ENCODE results near the gene SRSF4. TPM values are rescaled to one million over a fixed set of nuclear protein-coding genes. Genes with fewer than 3 reads are reported as not detected.

The SRSF4 gene
- total RNA-seq, 1 experiment from 2014 or later: 44.1 TPM

DNA sequence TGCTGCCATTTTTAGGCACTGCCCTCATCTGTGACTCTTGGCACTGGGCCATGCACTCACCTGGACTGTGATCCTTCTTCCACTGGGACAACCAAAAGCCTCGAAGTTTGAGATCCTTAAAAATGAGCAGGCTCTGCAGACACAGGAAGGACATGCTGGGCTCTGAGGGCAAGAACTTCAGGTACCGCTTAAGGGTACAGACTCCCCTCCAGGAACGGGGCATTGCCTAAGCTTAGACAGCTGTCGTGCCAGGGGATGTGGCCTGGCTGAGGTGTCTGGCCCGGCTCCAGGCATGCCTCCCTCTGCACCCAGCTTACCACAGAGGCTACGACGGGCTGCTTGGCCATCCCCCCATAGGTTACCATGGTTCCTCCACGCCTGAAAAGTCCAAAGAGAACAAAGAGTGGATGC is 14.2 kb upstream of the SRSF4 start:
- CTCF ChIA-PET: no interaction called here

DNA sequence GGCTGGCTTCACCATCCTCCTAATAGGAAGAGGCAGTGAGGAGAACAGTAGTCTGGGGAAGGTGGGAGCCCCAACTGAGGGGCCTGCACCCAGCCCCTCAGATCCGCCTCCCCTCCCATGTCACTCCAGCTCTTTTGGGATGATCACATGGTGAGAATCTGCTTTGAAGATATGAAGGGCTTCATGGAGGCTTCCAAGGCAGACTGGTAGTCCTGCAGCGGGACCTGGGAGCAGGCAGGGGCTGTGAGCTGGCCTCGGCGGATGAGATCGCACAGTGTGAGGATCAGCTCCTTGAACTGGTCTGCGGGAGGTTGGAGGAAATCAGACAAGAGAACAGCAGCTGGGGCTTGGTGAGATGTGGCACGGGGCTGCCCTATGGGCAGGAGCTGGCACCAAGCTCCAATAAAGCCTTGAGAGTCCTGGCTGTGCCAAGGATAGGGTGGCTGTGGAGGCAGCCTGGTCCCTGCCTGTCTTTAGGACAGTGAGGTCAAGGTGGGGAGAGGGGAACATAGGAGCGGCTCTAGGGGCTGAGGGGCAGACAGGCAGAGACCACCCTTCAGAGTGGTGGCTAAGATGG is 12.3 kb upstream of the SRSF4 start:
- DNase-seq: no peak
- H3K27ac Mint-ChIP-seq (ENCODE audit: unreplicated experiment): peak overlapping the region; percentile 50
- Histone ChIP-seq H3K36me3 (ENCODE audit: control insufficient read depth, insufficient read depth, low read length) (no peaks in the 10 kb centered on the region), H3K9me3 (no peaks in the 10 kb centered on the region), H3K4me3 (ENCODE audit: low read depth, low read length) (no peak overlapping the region), H3K4me1 (no peaks in the 10 kb centered on the region; the same call in 1 of the 2 replicates), H3K27me3 (replicated peaks; ENCODE audit: control insufficient read depth, insufficient read depth, low read length) (no peaks in the 10 kb centered on the region)
- H3K4me3 Mint-ChIP-seq (ENCODE audit: unreplicated experiment): no peak overlapping the region
- H3K27me3 Mint-ChIP-seq (ENCODE audit: insufficient read depth, unreplicated experiment): no peaks in the 10 kb centered on the region
- H3K9me3 Mint-ChIP-seq (ENCODE audit: unreplicated experiment): no peaks in the 10 kb centered on the region
- BruUV-seq (replicated peaks): no TSS peak
- peaks cover 5% of the 10 kb centered on the region for H3K4me1 Mint-ChIP-seq (ENCODE audit: low read depth, unreplicated experiment)
- ChIA-PET POLR2A (no interaction called here), CTCF (no interaction called here)
- TF ChIP-seq, protein P1, sequence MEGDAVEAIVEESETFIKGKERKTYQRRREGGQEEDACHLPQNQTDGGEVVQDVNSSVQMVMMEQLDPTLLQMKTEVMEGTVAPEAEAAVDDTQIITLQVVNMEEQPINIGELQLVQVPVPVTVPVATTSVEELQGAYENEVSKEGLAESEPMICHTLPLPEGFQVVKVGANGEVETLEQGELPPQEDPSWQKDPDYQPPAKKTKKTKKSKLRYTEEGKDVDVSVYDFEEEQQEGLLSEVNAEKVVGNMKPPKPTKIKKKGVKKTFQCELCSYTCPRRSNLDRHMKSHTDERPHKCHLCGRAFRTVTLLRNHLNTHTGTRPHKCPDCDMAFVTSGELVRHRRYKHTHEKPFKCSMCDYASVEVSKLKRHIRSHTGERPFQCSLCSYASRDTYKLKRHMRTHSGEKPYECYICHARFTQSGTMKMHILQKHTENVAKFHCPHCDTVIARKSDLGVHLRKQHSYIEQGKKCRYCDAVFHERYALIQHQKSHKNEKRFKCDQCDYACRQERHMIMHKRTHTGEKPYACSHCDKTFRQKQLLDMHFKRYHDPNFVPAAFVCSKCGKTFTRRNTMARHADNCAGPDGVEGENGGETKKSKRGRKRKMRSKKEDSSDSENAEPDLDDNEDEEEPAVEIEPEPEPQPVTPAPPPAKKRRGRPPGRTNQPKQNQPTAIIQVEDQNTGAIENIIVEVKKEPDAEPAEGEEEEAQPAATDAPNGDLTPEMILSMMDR (IDR thresholded peaks at IDR 0.05; ENCODE audit: insufficient read depth in 1 of 2, low read depth in 1 of 2, low read length in 1 of 2, severe bottlenecking in 1 of 2, unreplicated experiment in 1 of 2): no peak
- peaks cover 13% of the 10 kb centered on the region for H3K36me3 Mint-ChIP-seq (ENCODE audit: insufficient read depth, unreplicated experiment)
- intact Hi-C loops (cut with micrococcal nuclease; ENCODE audit: unreplicated experiment): no loop called here

More for the DNA sequence above, 14.2 kb upstream of the SRSF4 start:
- intact Hi-C loops (cut with micrococcal nuclease; ENCODE audit: unreplicated experiment): no loop called here
- Mint-ChIP-seq H3K36me3 (ENCODE audit: insufficient read depth, unreplicated experiment) (peaks cover 14% of the 10 kb centered on the region), H3K27ac (ENCODE audit: unreplicated experiment) (no peak overlapping the region), H3K4me3 (ENCODE audit: unreplicated experiment) (no peak overlapping the region), H3K9me3 (ENCODE audit: unreplicated experiment) (no peaks in the 10 kb centered on the region), H3K4me1 (ENCODE audit: low read depth, unreplicated experiment) (peaks cover 4% of the 10 kb centered on the region), H3K27me3 (ENCODE audit: insufficient read depth, unreplicated experiment) (no peaks in the 10 kb centered on the region)
- TF ChIP-seq, protein P1 (IDR thresholded peaks at IDR 0.05; ENCODE audit: insufficient read depth in 1 of 2, low read depth in 1 of 2, low read length in 1 of 2, severe bottlenecking in 1 of 2, unreplicated experiment in 1 of 2): no peak
- POLR2A ChIA-PET: no interaction called here
- no peak for DNase-seq
- no peaks in the 10 kb centered on the region for H3K36me3 ChIP-seq (ENCODE audit: control insufficient read depth, insufficient read depth, low read length)
- H3K4me1 ChIP-seq: no peaks in the 10 kb centered on the region; the same call in 1 of the 2 replicates
- H3K27me3 ChIP-seq (replicated peaks; ENCODE audit: control insufficient read depth, insufficient read depth, low read length): no peaks in the 10 kb centered on the region
- BruUV-seq (replicated peaks): no TSS peak
- no peak overlapping the region for H3K4me3 ChIP-seq (ENCODE audit: low read depth, low read length)
- H3K9me3 ChIP-seq: no peaks in the 10 kb centered on the region

DNA sequence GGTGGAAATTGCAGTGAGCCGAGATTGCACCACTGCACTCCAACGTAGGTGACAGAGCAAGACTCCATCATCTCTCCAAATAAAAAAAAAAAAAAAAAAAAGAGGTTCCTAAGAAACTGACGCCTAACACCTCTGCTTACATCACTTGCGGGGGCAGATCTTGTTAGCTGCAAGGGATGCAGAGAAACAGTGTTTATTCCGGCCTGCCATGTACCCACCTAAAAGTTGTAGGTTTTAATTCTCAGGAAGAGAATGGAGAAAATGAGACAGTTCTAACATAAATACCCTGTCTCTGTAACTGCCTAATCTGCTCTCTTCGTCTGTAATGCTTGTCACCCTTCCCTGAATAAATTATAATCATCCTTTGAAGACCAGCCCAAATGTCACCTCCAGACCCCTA is 9.0 kb upstream of the SRSF4 start:
- intact Hi-C loops (cut with micrococcal nuclease; ENCODE audit: unreplicated experiment): no loop called here
- H3K27me3 ChIP-seq (replicated peaks; ENCODE audit: control insufficient read depth, insufficient read depth, low read length): no peaks in the 10 kb centered on the region
- H3K36me3 ChIP-seq (ENCODE audit: control insufficient read depth, insufficient read depth, low read length): no peaks in the 10 kb centered on the region
- peaks cover 13% of the 10 kb centered on the region for H3K36me3 Mint-ChIP-seq (ENCODE audit: insufficient read depth, unreplicated experiment)
- no peak overlapping the region for H3K27ac Mint-ChIP-seq (ENCODE audit: unreplicated experiment)
- CTCF ChIA-PET: interaction anchor here (0.6 kb wide), 1 partner anchor 330 kb away, joined by 3 read pairs; no protein-coding TSS in a partner anchor
- H3K27me3 Mint-ChIP-seq (ENCODE audit: insufficient read depth, unreplicated experiment): no peaks in the 10 kb centered on the region
- H3K4me3 Mint-ChIP-seq (ENCODE audit: unreplicated experiment): no peak overlapping the region
- H3K4me3 ChIP-seq (ENCODE audit: low read depth, low read length): no peak overlapping the region
- H3K4me1 Mint-ChIP-seq (ENCODE audit: low read depth, unreplicated experiment): peaks cover 13% of the 10 kb centered on the region
- H3K9me3 ChIP-seq: no peaks in the 10 kb centered on the region
- no peaks in the 10 kb centered on the region for H3K9me3 Mint-ChIP-seq (ENCODE audit: unreplicated experiment)
- no TSS peak for BruUV-seq (replicated peaks)
- POLR2A ChIA-PET: no interaction called here
- no peak for DNase-seq
- TF ChIP-seq, protein P1 (IDR thresholded peaks at IDR 0.05; ENCODE audit: insufficient read depth in 1 of 2, low read depth in 1 of 2, low read length in 1 of 2, severe bottlenecking in 1 of 2, unreplicated experiment in 1 of 2): no peak
- H3K4me1 ChIP-seq: peaks cover 9% of the 10 kb centered on the region; the same call in 1 of the 2 replicates

All from Caco-2 (cell line).